WI38 (cell line): ENCODE data around the gene SSRP1.
"Not testable (repeated sequence)": the region's sequence is repeated elsewhere in the genome, so short reads cannot be mapped to it uniquely, and the experiment has no call there.

Experiments used
- H3K4me3 ChIP-seq: 2 replicates; pipeline ENCODE4 v1.5.1; 2011; ENCODE audit warnings: low read depth, mild to moderate bottlenecking, control low read depth, low read length
- CTCF ChIP-seq: IDR thresholded peaks from 2 replicates; pipeline ENCODE4 v1.5.1; 2012; ENCODE audit warnings: low read depth, mild to moderate bottlenecking, control low read depth, low read length

The SSRP1 gene

GRCh38 chr11:57364851-57365660 is 29.4 kb upstream of the SSRP1 start:
- no peak overlapping the region for H3K4me3 ChIP-seq
- no peak for TF ChIP-seq CTCF

- H3K4me3 ChIP-seq = no peak overlapping the region
- no peak for TF ChIP-seq CTCF
These were observed 27.7 kb upstream of the SSRP1 start for GRCh38 chr11:57363131-57364080.

- no peak for TF ChIP-seq CTCF
- no peak overlapping the region for H3K4me3 ChIP-seq
These were observed 26.2 kb upstream of the SSRP1 start for GRCh38 chr11:57361926-57362325.

- H3K4me3 ChIP-seq = not testable (repeated sequence)
These were observed 25.7 kb upstream of the SSRP1 start for GRCh38 chr11:57361420-57361819.

- no peak for TF ChIP-seq CTCF
These were observed 25.3 kb upstream of the SSRP1 start for GRCh38 chr11:57360991-57361390.

GRCh38 chr11:57359896-57360690 is 24.4 kb upstream of the SSRP1 start:
- no peak overlapping the region for H3K4me3 ChIP-seq
- no peak for TF ChIP-seq CTCF

More at GRCh38 chr11:57360991-57361390, 25.3 kb upstream of the SSRP1 start:
- H3K4me3 ChIP-seq = no peak overlapping the region

- TF ChIP-seq CTCF = no peak
These were observed 23.7 kb upstream of the SSRP1 start for GRCh38 chr11:57359396-57359795.

More at GRCh38 chr11:57359396-57359795, 23.7 kb upstream of the SSRP1 start:
- no peak overlapping the region for H3K4me3 ChIP-seq
